ENCODE results near the gene LRFN2.

Gene LRFN2

GRCh38 chr6:40482532-40482931 is 104.6 kb downstream of the LRFN2 start:
- TF ChIP-seq CTCF (conservative IDR thresholded peaks at IDR 0.05): no peak

GRCh38 chr6:40480678-40481077 is 106.5 kb downstream of the LRFN2 start:
- no peak for TF ChIP-seq CTCF (conservative IDR thresholded peaks at IDR 0.05)

More at GRCh38 chr6:40482532-40482931, 104.6 kb downstream of the LRFN2 start:
- no peak overlapping the region for H3K27ac ChIP-seq

GRCh38 chr6:40479706-40480105 is 107.5 kb downstream of the LRFN2 start:
- no peak overlapping the region for H3K27ac ChIP-seq
- no peak for TF ChIP-seq CTCF (conservative IDR thresholded peaks at IDR 0.05)

More at GRCh38 chr6:40480678-40481077, 106.5 kb downstream of the LRFN2 start:
- no peak overlapping the region for H3K27ac ChIP-seq

DNA sequence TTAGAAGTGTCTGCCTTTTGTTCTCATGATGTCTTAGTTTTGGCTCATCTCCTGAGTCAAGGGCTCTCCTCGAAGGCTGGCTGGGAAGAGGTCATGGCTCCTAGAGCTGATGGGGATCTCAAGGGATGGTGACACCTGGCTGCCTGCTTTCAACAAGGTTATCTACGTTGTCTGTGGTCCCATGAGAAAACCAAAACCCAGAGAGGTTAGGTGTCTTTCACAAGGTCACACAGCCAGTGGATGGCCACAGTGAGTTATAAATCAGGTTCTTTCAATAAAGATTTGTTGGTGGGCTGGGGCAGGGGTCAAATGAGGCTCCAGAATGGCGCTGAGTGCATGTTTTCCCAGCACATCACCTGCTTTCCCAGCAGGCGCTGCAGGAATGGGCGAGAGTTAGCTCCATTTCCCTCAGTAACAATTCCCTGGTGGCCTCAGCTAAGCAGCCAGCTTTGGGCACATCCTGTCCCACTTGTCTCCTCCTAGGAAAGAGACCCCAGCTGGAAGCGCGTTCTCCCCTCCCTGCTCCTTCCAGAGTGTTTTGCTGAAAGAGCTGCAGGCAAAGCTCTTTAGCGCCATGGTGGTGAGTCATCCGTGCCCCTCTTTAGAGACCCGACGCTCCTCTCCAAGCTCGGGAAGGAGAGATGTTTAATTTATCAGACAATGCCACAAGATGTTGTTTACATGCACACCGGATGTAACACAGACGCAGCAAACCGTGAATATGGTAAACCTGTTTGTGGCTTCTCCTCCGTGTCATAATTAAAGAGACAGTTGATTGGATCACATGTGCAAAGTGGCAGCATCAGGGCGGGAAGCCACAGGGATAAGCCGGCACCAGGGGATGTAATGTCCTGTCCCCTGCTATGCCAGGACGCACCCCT is 109.7 kb downstream of the LRFN2 start:
- peak; percentile 22; the same call in 1 of the 2 replicates for TF ChIP-seq CTCF (conservative IDR thresholded peaks at IDR 0.05)
- H3K27ac ChIP-seq: no peak overlapping the region; the same call in 1 of the 2 replicates

DNA sequence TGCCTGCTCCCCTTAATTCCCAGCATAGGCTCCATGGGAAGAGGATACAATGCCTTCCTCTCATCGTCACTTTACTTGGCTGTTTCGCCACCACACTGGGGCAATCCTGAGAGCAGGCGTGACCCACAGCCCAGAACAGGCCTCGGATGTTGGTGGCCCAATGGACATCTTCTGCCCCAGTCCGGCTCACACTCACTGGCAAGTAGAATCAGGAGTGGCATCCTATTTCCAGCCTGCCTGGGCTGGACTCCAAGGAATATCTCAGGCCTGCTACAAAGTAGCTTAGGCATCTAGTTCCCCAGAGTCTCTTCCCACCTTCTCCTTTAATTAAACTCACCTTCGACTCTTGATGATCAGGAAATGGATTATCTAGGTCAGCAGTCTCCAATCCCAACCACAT is 110.5 kb downstream of the LRFN2 start:
- no peak overlapping the region for H3K27ac ChIP-seq
- TF ChIP-seq CTCF (conservative IDR thresholded peaks at IDR 0.05): no peak

- TF ChIP-seq CTCF (conservative IDR thresholded peaks at IDR 0.05): no peak
- no peak overlapping the region for H3K27ac ChIP-seq
These were observed 112.2 kb downstream of the LRFN2 start for GRCh38 chr6:40474937-40475336.

GRCh38 chr6:40473026-40473425 is 114.1 kb downstream of the LRFN2 start:
- no peak for TF ChIP-seq CTCF (conservative IDR thresholded peaks at IDR 0.05)
- no peak overlapping the region for H3K27ac ChIP-seq
